Measurements from ENCODE around the gene MT3.

DNA sequence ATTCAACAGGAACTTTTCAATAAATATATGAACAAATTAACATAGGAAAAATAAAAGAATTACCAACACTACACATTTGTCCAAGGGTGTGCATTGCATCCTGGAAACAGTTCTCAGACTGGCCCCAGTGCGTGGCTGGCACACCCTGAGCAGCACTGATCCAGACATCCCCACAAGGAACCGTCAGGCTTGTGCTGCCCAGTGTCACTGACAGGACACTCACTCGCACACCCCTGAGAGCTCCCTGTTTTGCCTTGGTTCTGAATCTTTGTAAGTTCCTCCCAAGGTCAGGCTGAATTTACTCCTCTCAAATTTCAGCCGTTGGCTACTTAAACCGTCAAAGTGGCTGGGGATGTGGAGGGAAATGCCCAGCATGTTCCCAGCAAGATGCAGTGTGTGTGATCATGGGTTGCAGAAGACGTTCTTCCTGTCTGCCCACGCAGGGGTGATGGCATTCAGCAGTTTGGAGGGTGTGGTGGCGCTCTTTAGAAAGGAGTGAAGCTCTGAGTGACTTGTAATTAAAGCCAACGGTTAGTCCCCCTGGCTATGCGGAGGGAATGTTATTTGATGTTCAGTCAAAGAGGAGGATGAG is 20.8 kb downstream of the MT3 start:
- TF ChIP-seq, protein P1, sequence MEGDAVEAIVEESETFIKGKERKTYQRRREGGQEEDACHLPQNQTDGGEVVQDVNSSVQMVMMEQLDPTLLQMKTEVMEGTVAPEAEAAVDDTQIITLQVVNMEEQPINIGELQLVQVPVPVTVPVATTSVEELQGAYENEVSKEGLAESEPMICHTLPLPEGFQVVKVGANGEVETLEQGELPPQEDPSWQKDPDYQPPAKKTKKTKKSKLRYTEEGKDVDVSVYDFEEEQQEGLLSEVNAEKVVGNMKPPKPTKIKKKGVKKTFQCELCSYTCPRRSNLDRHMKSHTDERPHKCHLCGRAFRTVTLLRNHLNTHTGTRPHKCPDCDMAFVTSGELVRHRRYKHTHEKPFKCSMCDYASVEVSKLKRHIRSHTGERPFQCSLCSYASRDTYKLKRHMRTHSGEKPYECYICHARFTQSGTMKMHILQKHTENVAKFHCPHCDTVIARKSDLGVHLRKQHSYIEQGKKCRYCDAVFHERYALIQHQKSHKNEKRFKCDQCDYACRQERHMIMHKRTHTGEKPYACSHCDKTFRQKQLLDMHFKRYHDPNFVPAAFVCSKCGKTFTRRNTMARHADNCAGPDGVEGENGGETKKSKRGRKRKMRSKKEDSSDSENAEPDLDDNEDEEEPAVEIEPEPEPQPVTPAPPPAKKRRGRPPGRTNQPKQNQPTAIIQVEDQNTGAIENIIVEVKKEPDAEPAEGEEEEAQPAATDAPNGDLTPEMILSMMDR (IDR thresholded peaks at IDR 0.05; ENCODE audit: low read depth, low read length) = peak; percentile 24; the same call in 1 of the 2 replicates
- no peak for TF ChIP-seq EZH2phosphoT487 (IDR thresholded peaks at IDR 0.05; ENCODE audit: low read depth)

Measured in OCI-LY3 (cell line).